HG02852 (cell line): ENCODE measurements around the gene ZDHHC5.
A peak's percentile ranks its signal among the peaks of the same experiment; 100 is the strongest.

Experiments used
- ATAC-seq: cut with Tn5 transposase; IDR thresholded peaks from one replicate; pipeline ENCODE4 v1.9.1; 2021; ENCODE audit warnings: mild to moderate bottlenecking, moderate library complexity; ENCODE audit not compliant: unreplicated experiment

ZDHHC5 gene, protein sequence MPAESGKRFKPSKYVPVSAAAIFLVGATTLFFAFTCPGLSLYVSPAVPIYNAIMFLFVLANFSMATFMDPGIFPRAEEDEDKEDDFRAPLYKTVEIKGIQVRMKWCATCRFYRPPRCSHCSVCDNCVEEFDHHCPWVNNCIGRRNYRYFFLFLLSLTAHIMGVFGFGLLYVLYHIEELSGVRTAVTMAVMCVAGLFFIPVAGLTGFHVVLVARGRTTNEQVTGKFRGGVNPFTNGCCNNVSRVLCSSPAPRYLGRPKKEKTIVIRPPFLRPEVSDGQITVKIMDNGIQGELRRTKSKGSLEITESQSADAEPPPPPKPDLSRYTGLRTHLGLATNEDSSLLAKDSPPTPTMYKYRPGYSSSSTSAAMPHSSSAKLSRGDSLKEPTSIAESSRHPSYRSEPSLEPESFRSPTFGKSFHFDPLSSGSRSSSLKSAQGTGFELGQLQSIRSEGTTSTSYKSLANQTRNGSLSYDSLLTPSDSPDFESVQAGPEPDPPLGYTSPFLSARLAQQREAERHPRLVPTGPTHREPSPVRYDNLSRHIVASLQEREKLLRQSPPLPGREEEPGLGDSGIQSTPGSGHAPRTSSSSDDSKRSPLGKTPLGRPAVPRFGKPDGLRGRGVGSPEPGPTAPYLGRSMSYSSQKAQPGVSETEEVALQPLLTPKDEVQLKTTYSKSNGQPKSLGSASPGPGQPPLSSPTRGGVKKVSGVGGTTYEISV

DNA sequence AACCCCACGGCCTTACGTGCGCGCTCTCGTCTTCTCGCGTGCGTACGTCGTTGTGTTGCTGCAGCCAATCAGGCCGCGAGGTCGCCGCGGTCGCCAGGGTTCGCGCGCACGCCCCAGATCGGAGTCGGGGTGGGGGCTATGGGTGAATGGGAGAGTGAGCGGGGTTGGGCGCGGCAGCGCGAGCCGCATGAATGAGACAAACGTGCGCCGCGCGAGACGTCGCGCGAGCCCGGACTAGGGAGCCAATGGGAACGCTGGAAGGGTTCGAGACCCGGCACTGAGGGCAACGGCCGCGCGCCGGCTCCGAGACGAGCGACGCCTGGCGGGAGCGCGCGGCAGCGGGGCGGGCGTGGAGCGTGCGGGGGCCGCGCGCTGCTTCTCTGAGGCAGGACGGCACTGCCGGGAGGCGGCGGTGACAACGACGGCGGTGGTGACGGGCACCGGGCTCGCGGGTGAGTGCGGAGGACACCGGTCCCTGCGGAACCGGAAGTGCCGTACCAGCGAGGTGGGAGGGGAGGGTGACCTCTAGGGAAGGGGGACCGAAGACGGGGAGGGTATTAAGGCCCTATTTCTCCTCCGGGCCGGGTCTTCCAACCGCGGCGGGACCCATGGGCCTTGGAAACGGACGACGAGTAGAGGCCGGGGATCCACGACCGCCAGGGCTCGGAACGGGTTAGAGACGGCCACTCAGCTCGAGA lies at the start of gene ZDHHC5:
ZDHHC5 (plus strand) TSS at position 379 of the 698 bp plus-strand sequence. CDS start 4,977 bp downstream, outside the sequence.
- ATAC-seq, result peak; percentile 78

DNA sequence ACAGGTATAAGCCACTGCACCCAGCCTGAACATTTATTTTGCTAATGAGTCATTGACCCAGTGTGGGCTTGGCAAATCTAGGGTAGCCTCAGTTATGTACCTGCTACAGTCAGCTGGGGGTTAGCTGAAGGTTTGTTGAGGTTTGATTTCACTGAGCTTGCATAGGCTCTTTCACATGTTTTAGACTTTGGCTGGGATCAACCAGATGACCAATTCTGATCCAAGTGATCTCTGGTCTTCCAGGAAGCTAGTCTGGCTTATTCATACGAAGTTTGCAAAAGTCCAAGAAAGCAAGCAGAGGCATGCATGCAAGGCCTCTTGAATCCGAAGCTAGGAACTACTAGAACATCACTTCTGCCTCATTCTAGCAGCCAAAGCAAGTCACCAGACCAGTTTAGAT lies 49.5 kb upstream of the ZDHHC5 start:
- no peak for ATAC-seq

DNA sequence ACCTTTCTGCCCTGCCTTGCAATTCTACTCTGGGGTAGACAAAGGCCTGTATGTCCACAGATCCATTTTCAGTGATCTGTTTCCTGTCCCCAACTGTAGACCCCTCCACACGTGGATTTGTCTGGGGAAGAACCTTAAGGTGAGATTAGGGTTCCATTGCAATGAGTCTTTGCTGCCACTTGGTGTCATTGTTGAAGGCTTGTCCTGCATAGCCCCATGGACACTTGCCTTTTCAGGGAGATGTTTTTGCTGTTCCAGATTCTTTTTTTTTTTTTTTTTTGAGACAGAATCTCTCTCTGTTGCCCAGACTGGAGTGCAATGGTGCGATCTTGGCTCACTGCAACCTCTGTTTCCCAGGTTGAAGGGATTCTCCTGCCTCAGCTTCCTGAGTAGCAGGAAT lies 48.6 kb upstream of the ZDHHC5 start:
- ATAC-seq, result no peak

DNA sequence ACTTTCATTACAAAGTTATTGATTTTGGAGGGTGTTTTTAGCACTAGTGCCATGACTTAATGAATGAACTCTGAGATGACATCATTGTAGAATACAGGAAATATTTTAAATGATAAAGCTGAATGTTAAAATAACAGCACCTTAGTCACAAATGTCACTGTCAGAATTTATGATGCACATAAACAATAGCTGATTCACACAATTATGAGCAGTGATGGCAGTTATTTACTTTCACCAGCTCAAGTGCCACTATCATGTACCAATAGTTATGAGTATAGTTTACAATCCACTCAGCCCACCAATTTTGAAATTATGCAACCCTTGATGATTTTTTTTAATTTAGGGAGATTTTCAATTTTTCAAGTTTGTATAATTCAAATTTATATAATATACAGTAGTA lies 47.4 kb upstream of the ZDHHC5 start:
- ATAC-seq, result no peak

DNA sequence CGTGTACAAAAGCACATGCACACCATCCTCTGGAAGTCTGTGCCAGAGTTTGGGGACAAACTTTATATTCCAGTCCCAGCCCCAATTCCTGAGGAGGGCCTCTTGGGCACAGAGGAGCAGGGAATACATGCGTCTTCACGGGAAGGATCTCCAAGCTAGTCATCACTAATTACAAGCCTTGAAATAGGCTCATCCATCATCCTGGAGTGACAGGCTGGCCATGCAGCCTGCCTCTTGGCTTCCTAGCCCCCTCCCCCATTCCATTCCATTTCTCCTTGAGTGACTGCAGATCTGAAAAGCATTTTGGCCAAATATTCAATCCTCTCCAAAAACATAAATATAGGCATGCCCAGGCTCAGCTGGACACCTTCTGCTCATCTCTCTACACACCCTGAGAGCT lies 45.7 kb upstream of the ZDHHC5 start:
- ATAC-seq, result no peak

DNA sequence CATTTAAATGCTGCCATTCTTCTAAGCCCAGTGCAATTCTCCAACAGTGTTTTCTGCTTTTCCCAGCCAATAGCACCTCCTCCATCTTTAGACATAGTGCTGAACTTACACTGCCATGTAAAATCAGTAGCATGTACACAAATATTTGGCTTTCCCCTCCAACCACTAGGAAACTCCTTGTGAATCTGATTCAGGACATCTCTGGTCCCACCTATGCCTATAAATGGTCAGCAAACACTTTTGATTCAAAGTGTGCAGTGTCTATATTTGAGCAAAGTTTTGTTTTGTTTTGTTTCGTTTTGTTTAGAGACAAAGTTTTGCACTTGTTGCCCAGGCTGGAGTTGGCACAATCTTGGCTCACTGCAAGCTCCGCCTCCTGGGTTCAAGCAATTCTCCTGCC lies 43.0 kb upstream of the ZDHHC5 start:
- ATAC-seq, result no peak

DNA sequence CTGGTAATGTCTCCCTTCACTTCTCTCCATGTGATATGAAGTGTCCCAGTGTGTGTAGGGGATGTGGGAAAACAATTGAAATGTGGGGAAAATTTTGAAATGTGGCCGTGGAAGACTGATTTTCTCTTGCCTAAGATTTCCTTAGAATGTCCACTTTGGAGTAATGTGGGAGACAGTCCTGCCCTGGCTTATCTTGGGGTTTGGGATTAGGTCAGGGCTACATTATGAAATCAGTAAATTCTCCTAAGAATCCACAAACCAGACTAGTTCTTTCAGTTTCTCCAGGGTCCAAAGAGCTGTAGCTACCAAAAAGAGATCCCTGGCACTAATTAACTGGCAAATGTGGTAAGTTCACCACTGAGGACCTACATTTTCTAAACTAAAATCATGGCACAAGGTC lies 41.0 kb upstream of the ZDHHC5 start:
- no peak for ATAC-seq

DNA sequence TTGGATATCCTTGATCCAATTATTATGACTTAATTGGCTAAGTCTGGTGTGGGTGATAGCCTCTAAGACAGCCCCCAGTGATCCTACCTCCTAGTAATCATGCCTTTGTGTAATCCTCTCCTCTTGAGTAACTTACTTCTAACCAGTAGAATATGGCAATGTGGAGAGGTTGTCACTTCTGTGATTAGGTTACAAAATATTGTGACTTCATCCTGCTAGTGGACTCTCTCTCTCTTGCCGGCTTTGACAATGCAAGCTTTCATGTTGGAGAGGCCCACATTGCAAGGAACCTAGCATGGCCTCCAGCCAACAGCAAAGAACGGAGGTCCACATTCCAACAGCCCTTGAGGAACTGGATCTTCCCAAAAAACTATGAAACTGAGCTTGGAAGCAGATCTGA lies 37.7 kb upstream of the ZDHHC5 start:
- no peak for ATAC-seq

DNA sequence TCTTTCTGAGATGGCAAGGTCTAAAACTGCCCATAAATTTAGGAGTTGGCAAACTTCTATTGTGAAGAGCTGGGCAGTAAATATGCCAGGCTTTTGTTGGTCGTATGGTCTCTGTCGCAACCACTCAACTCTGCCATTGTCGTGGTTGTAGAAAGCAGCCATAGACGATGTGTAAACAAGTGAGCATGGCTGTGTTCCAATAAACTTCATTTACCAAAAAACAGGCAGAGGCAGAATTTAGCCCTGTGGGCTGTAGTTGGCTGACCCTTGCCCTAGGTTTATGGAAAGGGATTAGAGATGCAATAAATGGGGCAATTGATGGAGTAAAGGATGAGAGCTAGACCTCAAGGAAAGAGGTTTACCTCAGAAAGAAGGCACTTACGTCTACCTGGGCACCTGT lies 35.8 kb upstream of the ZDHHC5 start:
- no peak for ATAC-seq

DNA sequence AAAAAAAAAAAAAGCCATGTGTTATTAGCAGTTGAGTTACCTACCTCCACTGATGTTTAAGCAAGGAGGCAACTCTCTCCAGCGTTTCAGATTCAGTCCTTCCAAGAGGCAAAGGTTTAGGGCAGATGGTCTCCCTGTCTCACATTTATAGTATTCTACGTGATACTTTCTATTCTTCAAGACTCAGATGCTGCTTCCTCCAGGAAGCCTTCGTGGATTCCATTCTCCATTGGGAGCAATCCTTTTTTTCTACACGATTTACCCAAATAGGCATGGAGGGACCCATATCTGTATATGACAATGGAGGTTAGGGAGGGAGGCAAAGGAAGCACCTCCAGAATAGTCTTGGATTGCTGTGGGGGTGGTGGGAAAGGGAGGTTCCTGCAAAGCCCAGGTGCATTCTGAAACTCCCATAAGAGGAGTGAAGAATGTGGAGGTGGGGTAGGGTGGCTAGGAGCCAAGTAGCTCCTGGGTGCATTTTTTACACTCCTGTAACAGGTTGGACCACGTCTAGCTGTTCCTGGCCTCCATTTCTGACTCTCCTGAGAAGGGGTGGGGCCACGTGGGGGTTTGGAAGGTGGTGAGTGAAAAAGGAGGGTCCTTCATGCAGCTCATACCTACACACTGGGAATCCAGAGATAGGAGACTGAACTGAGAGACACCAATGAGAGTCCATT lies 34.4 kb upstream of the ZDHHC5 start:
- ATAC-seq, result no peak

DNA sequence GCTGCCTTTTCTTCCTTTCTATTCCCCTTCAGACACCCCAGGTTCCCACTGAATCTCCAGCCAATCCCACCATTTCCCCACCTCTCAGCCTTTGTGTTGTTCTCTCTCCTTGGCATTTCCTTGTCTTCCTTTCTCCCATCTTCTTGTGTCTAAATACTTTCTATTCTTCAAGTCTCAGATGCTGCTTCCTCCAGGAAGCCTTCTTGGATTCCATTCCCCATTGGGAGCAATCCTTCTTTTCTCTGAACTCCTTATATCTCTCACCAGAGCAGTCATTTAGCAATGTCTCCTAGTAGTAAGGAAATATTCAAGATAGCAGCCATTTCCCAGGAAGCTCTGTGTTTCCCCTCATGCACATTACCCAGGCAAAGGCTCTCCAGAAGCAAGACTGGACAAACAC lies 33.6 kb upstream of the ZDHHC5 start:
- ATAC-seq, result no peak

DNA sequence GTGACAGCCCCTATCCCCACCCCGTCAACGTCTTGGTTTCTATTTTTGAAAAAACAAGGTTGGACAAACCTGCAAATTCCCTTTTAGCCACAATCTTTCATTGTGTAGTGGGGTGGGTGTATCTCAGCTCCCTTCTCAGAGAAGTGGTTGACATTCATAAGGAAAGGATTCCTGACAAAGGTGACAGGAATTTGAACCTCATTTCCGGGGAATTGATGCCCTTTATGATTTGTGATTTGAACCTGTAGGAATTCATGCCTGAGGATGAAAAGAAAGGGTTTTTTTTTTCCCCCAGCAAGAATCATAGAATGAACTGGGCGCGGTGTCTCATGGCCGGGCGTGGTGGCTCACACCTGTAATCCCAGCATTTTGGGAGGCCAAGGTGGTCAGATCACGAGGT lies 32.7 kb upstream of the ZDHHC5 start:
- ATAC-seq, result no peak

DNA sequence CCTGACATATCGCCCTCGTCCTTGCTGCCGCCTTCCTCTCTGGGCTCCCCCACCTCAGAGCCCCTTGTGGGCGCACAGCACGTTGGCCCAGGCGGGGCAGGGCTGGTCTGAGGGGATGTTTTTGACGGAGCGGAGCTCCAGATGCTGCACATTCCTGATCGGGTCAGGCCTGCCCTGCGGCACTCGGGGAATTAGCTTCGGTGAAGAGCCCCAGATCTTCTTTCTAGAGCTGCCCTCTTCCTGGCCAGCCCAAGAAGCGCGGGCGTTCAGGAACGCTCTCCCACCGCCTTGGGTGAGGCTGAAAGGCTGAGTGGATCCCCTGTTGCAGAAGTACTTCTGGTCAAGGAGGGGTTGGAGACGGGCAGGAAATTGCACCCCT lies 30.3 kb upstream of the ZDHHC5 start:
- ATAC-seq, result no peak

DNA sequence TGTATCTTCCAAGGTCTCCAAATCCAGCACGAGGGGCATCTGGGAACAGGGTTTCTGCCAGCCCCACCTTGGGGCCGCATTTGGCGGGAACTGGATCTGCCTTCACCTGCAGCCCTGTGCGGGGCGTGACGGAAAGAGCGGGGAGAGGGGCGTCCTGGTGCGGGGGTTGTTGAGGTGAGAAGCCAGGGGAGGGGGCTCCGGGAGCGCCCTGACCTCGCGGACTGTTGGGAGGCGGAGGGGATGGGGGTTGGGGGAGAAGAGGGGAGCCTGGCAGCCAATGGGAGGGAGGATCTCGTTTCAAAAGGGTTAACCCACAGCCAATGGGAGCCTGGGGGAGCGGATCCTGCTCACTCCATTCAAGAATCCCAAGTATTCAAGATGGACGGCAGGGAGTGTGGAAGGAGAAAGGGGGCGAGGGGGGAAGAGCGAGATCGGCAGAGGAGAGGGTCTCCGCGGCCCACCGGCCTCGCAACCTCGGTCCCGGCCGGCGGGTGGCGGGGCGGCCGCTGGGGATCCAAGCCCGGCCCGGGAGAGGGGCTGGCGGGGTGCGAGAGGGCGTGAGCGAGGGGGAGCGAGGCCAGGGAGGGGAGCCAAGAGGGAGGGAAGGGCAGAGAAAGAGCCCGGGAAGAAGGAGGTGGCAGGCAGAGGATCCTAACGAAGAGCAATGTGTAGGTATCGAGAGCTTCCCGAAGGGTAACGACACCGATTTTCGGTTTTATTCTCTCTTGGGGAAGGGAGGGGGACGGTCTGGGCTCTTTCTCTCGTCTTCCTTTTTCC lies 29.7 kb upstream of the ZDHHC5 start:
- peak; percentile 43 for ATAC-seq

DNA sequence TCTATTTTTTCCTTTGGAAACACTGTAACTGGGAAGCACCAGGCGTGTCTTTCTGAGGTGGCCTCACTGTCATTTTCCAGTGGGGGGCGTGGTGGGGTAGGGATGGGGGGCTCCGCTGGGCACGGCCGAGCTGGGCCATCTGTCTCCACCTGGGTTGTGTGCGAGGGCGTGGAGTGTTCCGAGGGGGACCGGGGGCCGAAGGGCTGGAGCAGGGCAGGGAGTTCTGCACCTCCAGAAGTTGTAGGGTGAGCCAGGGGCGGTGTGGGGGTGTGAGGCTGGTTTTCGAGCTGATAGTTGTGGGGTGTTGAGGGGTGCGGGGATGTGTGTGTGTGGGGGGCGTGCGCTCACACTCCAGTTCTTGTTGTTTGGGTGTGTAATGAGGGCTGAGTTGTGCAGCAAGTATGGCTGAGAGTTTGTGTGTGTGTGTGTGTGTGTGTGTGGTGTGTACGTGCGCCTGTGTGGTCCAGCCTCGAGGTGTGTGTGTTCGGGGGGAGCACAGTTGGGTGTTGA lies 29.0 kb upstream of the ZDHHC5 start:
- no peak for ATAC-seq

DNA sequence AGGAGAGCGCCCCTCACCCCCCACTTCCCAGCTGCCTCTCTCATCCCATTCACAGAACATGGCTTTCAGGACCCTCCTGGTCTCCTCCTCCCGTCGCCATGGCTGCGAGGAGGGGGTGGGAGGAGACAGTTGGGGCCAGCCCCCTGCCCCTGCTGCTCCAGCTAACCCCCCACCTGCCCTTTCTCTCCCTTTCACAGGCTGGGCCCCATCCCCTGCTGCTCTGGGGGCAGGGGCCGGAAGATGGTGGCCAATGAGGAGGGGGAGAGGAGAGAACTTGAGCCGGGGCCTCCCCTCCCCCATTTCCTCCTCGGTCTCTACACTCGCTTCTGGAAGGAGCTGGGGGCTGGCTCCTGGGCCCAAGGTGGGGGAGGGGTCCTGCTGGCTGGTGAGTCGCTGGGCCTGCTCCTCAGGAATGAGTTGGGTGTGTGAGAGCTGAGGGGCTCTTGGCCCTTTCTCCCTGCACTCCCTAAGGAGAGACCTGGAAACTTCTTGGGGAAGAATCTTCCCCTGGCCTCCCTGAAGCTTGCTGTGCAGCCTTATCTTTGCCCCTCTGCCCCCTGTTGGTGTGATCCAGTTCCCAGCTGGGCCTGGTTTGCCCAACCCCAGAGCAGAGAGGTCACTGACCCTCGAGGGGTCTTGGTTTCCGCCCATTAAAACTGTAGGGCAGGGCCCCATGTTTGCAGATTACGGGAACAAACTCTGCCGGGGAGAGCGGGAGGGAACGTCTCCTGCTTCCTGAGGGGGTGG lies 28.4 kb upstream of the ZDHHC5 start:
- ATAC-seq, result no peak

DNA sequence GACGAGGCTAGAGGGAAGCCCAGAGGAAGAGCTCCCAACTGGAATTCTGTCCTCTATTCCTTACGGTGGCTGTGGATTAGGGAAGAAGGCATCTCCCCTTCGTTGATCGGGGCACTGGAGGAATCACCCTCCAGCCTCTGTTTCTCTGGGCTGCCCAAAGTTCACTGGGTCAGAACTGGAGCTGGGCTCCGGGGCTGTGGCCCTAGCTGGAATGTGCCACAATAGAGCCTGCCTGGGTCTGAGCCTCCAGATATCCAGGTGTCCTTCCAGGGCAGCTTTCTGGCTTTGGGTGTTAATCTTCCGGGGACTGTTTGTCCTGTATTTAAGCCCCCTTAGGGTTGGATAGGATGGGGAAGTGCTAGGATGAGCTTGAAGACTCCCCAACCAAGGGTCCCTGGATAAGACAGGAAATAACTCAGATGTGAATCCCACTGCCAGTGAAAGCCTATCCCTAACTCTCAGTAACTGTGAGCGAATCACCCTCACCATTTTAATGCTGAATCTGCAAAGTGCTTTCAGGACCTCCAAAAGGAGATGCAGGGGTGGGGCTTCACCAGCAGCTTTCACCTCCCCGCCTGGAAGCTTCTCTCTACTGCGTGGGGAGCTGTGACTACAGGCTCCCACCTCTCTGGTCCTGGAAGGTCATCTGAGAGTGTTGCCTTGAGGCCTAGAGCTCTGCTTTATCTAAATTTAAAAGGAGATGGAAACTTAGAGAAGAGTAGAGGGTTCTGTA lies 27.7 kb upstream of the ZDHHC5 start:
- ATAC-seq, result no peak

DNA sequence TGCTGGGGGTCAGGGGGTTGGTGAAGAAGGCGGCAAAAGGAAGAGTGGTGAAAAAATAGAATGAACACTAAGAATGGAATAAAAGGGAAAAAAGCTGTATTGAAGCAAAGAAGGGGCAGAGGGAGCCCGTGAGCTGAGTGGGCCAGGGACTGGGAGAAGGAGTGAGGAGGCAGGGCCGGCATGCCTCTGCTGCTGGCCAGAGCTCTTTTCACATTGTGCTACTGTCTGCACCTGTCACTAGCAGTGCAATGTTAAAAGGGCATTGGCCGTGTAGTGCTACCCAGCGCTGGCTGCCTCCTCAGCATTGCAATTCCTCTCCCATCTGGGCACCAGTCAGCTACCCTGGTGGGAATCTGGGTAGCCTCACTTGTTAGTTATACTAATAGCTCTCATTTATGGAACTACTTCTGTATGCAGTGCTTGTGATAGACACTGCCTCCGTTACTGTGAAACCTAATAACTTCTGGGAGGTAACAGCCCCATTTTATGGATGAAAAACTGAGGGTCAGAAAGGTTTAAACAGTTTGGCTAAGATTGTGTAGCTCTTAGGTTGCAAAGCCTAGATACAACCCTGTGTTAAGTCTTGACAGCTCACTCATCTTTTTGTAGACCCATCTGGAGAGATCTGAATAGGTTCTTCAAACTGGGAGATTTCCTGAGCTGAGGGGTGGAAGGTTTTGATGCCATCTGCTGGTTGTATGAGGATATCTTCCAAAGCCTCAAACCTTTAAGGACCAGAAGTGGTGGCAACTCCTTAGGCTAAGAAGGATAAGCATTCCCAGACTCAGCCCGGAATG lies 26.7 kb upstream of the ZDHHC5 start:
- ATAC-seq, result peak; percentile 36
